Esophagus squamous epithelium (tissue), 5 donors: ENCODE data around the gene ZNF92. TPM values are rescaled to one million over a fixed set of nuclear protein-coding genes. Genes with fewer than 3 reads are reported as not detected.
"Not testable (repeated sequence)": the region's sequence is repeated elsewhere in the genome, so short reads cannot be mapped to it uniquely, and the experiment has no call there.

Experiments used
- DNase-seq: peaks from one replicate; lab custom pipeline; 2025; lab: John Stamatoyannopoulos, UW
- H3K27ac ChIP-seq, 4 donors: fragments of 200-600 bp; sonication (generic); one replicate each; pipeline ENCODE4 v1.5.1; 2016 to 2019; ENCODE audit warnings: mild to moderate bottlenecking in 1 of 4
- H3K27me3 ChIP-seq, 4 donors: fragments of 200-600 bp; sonication (generic); 1 replicate in 3 of 4; 2 replicates in 1 of 4; pipeline versions ENCODE4 v1.5.1 to v1.6.0; 2017 to 2021; ENCODE audit warnings: antibody characterized with exemption in 1 of 4
- H3K36me3 ChIP-seq, 3 donors: fragments of 200-600 bp; sonication (generic); one replicate each; pipeline ENCODE4 v1.5.1; 2016 to 2019
- H3K4me1 ChIP-seq, 3 donors: fragments of 200-600 bp; sonication (generic); one replicate each; pipeline ENCODE4 v1.5.1; 2017 to 2019
- H3K4me3 ChIP-seq, 4 donors: fragments of 200-600 bp; sonication (generic); 1 replicate in 3 of 4; 2 replicates in 1 of 4; pipeline ENCODE4 v1.5.1; 2016 to 2019; ENCODE audit warnings: mild to moderate bottlenecking in 2 of 4, moderate library complexity in 1 of 4
- H3K9me3 ChIP-seq, 3 donors: fragments of 200-600 bp; sonication (generic); one replicate each; pipeline ENCODE4 v1.5.1; 2016 to 2019
- CTCF ChIP-seq, 6 experiments: fragments of 450-650 bp in 4 of 6; fragments of 200-600 bp in 2 of 6; sonication (generic) in 2 of 6; IDR thresholded peaks; one replicate each; pipeline ENCODE4 v1.5.1; 2016 to 2019; ENCODE audit warnings: antibody characterized with exemption in 6 of 6, mild to moderate bottlenecking in 4 of 6, moderate library complexity in 4 of 6
- POLR2A ChIP-seq, 4 donors: fragments of 450-650 bp; IDR thresholded peaks; one replicate each; pipeline ENCODE4 v1.6.1; 2017; ENCODE audit warnings: antibody characterized with exemption in 4 of 4, mild to moderate bottlenecking in 4 of 4, moderate library complexity in 3 of 4
- WGBS, 2 donors: methylation state at CpG; one replicate each; pipeline ENCODE4 v1.1.5; 2018; 5-methylcytosine and 5-hydroxymethylcytosine counted together
- intact Hi-C: fragments of 100-400 bp; cut with DNase I; formaldehyde crosslinking; loops from one replicate; pipeline ENCODE4 v1.15.0; 2022
- total RNA-seq, 4 donors: library from RNA; depleted of rRNA; stranded (reverse); fragments of >200 nt; gene quantifications; one replicate each; pipeline ENCODE4 v1.1.0, GENCODE V29; 2016
- donor health status: DM: yes; HTN: yes; CAD: no.

ZNF92 gene
- total RNA-seq, 4 donors from 2014 or later, result 6.2 to 7.5 (median 6.5) TPM

GRCh38 chr7:65397730-65398142 is 24.1 kb downstream of the ZNF92 start:
- Histone ChIP-seq H3K4me1 (no peaks in the 10 kb centered on the region), H3K27me3 (no peaks in the 10 kb centered on the region), H3K36me3 (peaks cover 0 to 68% (median 0%) of the 10 kb centered on the region in 3 donors), H3K4me3 (no peak overlapping the region), H3K9me3 (peaks cover 0 to 38% (median 17%) of the 10 kb centered on the region in 3 donors), H3K27ac (no peak overlapping the region)
- DNase-seq, result no peak
- TF ChIP-seq POLR2A (IDR thresholded peaks at IDR 0.05), result no peak
- no peak for TF ChIP-seq CTCF (IDR thresholded peaks at IDR 0.05)
- intact Hi-C loops, result no loop called here
- 72 to 79% methylated on average over 4 of the region's 4 CpGs for WGBS, 2 donors

DNA sequence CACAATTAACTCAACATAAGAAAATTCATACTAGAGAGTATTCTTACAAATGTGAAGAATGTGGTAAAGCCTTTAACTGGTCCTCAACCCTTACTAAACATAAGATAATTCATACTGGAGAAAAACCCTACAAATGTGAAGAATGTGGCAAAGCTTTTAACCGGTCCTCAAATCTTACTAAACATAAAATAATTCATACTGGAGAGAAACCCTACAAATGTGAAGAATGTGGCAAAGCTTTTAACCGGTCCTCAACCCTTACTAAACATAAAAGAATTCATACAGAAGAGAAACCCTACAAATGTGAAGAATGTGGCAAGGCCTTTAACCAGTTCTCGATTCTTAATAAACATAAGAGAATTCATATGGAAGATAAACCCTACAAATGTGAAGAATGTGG is 25.0 kb downstream of the ZNF92 start:
- H3K27me3 ChIP-seq, H3K27ac ChIP-seq, intact Hi-C loops, H3K4me3 ChIP-seq, DNase-seq, H3K4me1 ChIP-seq: not testable (repeated sequence)
- 72 to 84% methylated on average over 3 of the region's 3 CpGs for WGBS, 2 donors
- Histone ChIP-seq H3K36me3 (peaks cover 0 to 64% (median 0%) of the 10 kb centered on the region in 3 donors), H3K9me3 (peaks cover 0 to 47% (median 27%) of the 10 kb centered on the region in 3 donors)

DNA sequence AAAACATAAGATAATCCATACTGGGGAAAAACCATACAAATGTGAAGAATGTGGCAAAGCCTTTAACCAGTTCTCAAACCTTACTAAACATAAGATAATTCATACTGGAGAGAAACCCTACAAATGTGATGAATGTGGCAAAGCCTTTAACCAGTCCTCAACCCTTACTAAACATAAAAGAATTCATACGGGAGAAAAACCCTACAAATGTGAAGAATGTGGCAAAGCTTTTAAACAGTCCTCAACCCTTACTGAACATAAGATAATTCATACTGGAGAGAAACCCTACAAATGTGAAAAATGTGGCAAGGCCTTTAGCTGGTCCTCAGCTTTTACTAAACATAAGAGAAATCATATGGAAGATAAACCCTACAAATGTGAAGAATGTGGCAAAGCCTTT is 25.4 kb downstream of the ZNF92 start:
- intact Hi-C loops, H3K4me1 ChIP-seq, H3K27me3 ChIP-seq, DNase-seq, H3K27ac ChIP-seq, H3K4me3 ChIP-seq: not testable (repeated sequence)
- 88 to 92% methylated on average over 1 of the region's 1 CpG for WGBS, 2 donors
- peaks cover 0 to 51% (median 31%) of the 10 kb centered on the region in 3 donors for H3K9me3 ChIP-seq
- H3K36me3 ChIP-seq, result peaks cover 0 to 64% (median 0%) of the 10 kb centered on the region in 3 donors

DNA sequence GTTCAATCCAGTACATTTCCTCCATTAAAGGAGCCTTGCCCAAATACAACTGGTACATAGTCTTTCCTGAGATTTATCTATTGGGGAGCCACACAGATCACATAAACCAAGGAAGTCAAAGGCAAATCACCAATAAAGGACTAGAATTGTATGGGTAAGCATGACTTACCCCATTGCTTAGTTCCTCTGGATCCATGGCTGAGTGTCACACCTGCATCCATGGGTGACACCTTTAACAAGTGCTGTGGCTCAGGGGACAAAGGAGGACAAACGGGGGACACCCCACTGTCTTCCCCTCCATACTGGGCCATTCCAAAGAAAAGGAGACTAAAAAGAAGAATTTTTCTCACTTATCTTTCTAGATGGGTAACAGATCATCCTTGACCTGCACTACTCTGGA is 30.4 kb downstream of the ZNF92 start:
- intact Hi-C loops, result no loop called here
- 80 to 83% methylated on average over 1 of the region's 1 CpG for WGBS, 2 donors
- TF ChIP-seq CTCF (IDR thresholded peaks at IDR 0.05) (no peak), POLR2A (IDR thresholded peaks at IDR 0.05) (no peak)
- no peaks in the 10 kb centered on the region for H3K27me3 ChIP-seq
- DNase-seq, result no peak
- peaks cover 0 to 29% (median 0%) of the 10 kb centered on the region in 3 donors for H3K36me3 ChIP-seq
- peaks cover 6 to 76% (median 58%) of the 10 kb centered on the region in 3 donors for H3K9me3 ChIP-seq
- H3K27ac ChIP-seq, result no peak overlapping the region
- H3K4me1 ChIP-seq, result no peaks in the 10 kb centered on the region
- no peak overlapping the region for H3K4me3 ChIP-seq

DNA sequence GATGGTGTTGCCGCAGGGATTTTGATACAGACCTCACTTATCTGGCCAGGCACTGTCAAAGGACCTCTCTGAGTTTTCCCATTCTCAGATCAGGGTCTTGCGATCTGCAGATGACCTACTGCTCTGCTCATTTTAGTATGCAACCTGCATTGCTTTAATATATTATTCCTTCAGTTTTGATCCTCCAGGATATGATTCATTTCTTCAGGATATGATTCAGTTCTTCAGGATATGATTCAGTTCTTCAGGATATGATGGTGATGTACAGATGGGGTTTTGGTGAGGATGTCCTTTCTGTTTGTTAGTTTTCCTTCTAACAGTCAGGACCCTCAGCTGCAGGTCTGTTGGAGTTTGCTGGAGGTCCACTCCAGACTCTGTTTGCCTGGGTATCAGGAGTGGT is 33.1 kb downstream of the ZNF92 start:
- DNase-seq, H3K27me3 ChIP-seq, H3K4me3 ChIP-seq, H3K4me1 ChIP-seq, intact Hi-C loops, H3K36me3 ChIP-seq, H3K27ac ChIP-seq: not testable (repeated sequence)
- WGBS, 2 donors, result 90 to 91% methylated on average over 2 of the region's 2 CpGs
- peaks cover 6 to 64% (median 47%) of the 10 kb centered on the region in 3 donors for H3K9me3 ChIP-seq

GRCh38 chr7:65409363-65409762 is 35.7 kb downstream of the ZNF92 start:
- no peak overlapping the region for H3K27ac ChIP-seq
- H3K36me3 ChIP-seq, result no peaks in the 10 kb centered on the region
- H3K27me3 ChIP-seq, result no peaks in the 10 kb centered on the region
- no peak for DNase-seq
- no peak overlapping the region for H3K4me3 ChIP-seq
- TF ChIP-seq CTCF (IDR thresholded peaks at IDR 0.05) (no peak), POLR2A (IDR thresholded peaks at IDR 0.05) (no peak)
- WGBS, 2 donors, result 86 to 97% methylated on average over 3 of the region's 3 CpGs
- intact Hi-C loops, result no loop called here
- H3K9me3 ChIP-seq, result peaks cover 6 to 39% (median 24%) of the 10 kb centered on the region in 3 donors
- H3K4me1 ChIP-seq, result no peaks in the 10 kb centered on the region

DNA sequence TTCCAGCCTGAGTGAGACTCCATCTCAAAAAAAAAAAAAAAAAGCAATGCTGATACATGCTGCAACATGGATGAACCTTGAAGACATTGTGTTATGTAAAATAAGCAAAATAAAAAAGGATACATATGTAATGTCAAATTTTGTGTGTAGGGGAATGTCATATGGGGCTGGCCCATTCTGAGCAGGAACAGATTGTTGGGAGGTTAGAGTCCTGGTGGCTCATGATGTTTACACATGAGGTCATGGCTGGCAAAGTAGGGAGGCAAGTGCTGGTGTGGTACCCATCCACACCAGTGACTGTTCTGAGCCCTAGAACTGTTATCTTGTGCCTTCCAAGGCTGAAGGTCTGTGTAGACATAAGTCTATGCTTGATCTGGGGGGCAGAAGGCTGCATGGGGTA is 37.6 kb downstream of the ZNF92 start:
- intact Hi-C loops, result no loop called here
- Histone ChIP-seq H3K27ac (no peak overlapping the region), H3K27me3 (no peaks in the 10 kb centered on the region), H3K4me3 (no peak overlapping the region), H3K9me3 (peaks cover 0 to 29% (median 5%) of the 10 kb centered on the region in 3 donors), H3K4me1 (no peaks in the 10 kb centered on the region), H3K36me3 (no peaks in the 10 kb centered on the region)
- no peak for DNase-seq
- TF ChIP-seq CTCF (IDR thresholded peaks at IDR 0.05), result no peak
- no peak for TF ChIP-seq POLR2A (IDR thresholded peaks at IDR 0.05)
